Measurements from ENCODE around the gene SLC38A2.
A peak's percentile ranks its signal among the peaks of the same experiment; 100 is the strongest.

SLC38A2 gene

GRCh38 chr12:46385438-46385837 lies 12.9 kb upstream of the SLC38A2 start:
- H2AFZ ChIP-seq (ENCODE audit: low read depth, low read length), result no peak overlapping the region
- H4K20me1 ChIP-seq (ENCODE audit: insufficient read depth, low read length), result no peaks in the 10 kb centered on the region
- peaks cover 38% of the 10 kb centered on the region for H3K4me1 ChIP-seq (ENCODE audit: insufficient read depth, low read length)
- no peak overlapping the region for H3K27ac ChIP-seq (ENCODE audit: low read length)
- H3K27me3 ChIP-seq (ENCODE audit: insufficient read depth, low read length, poor library complexity), result no peaks in the 10 kb centered on the region
- H3K4me2 ChIP-seq (ENCODE audit: insufficient read depth, low read length), result 0 out of 2 replicates have a peak overlapping the region, but pooled peaks have one; percentile 69
- DNase-seq, result no peak
- peaks cover 12% of the 10 kb centered on the region for H3K79me2 ChIP-seq (ENCODE audit: insufficient read depth, low read length)
- no peak for TF ChIP-seq EZH2 (IDR thresholded peaks at IDR 0.05; ENCODE audit: borderline replicate concordance, low read depth, low read length, severe bottlenecking)
- TF ChIP-seq, protein P1, sequence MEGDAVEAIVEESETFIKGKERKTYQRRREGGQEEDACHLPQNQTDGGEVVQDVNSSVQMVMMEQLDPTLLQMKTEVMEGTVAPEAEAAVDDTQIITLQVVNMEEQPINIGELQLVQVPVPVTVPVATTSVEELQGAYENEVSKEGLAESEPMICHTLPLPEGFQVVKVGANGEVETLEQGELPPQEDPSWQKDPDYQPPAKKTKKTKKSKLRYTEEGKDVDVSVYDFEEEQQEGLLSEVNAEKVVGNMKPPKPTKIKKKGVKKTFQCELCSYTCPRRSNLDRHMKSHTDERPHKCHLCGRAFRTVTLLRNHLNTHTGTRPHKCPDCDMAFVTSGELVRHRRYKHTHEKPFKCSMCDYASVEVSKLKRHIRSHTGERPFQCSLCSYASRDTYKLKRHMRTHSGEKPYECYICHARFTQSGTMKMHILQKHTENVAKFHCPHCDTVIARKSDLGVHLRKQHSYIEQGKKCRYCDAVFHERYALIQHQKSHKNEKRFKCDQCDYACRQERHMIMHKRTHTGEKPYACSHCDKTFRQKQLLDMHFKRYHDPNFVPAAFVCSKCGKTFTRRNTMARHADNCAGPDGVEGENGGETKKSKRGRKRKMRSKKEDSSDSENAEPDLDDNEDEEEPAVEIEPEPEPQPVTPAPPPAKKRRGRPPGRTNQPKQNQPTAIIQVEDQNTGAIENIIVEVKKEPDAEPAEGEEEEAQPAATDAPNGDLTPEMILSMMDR (IDR thresholded peaks at IDR 0.05; ENCODE audit: borderline replicate concordance, extremely low read depth, low read length, poor library complexity, severe bottlenecking), result no peak
- no peak for ATAC-seq (ENCODE audit: insufficient read depth, low read depth)
- no peaks in the 10 kb centered on the region for H3K9me3 ChIP-seq (ENCODE audit: insufficient read depth, low read length, severe bottlenecking)
- H3K4me3 ChIP-seq (ENCODE audit: low read depth in 1 of 2, low read length in 2 of 2), result no peak overlapping the region
- H3K9ac ChIP-seq (ENCODE audit: low read depth, low read length), result no peak overlapping the region
- H3K36me3 ChIP-seq (ENCODE audit: insufficient read depth, low read length), result 0 out of 2 replicates have a peak, but pooled peaks cover 3% of the 10 kb centered on the region

DNA sequence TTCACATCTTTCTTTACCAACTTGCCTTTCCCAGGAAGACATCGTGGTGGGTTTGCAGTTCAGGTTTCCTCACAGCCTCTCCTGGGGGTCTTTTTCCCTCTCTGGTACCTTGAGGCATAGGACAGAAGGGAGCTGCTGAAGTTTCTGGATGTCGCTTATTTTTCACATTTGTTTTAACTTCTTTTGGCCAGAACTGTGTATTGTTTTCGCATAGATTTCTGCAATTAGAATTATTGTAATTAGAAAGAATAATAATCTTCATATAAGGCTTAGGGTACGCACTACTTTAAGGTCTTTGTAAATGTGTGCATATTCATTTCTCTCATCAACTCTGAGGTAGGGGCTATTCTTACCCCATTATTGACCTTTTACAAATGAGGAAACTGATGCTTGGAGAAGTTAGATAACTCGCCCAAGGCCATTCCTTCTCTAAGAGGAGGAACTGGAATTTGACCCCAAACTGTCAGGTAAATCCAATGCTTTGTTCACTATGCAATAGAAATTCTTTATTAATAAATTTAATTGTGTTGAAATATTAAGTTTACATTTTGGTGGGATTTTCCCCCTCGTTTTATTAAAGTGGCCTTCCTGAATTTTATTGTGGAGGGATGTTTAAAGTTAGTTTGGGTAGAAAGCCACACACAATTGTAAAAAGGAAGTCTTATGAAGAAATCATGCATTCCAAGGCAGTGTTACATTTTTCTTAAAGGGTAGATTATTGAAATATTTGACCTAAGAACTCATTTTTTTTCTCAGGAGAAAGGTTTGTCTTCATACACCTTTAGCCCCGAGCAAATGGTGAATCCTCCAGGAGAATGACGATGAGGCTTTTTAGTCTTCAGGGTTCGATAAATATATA lies 12.1 kb upstream of the SLC38A2 start:
- H3K4me2 ChIP-seq (ENCODE audit: insufficient read depth, low read length), result peak overlapping the region; percentile 69
- ATAC-seq (ENCODE audit: insufficient read depth, low read depth) (no peak), DNase-seq (no peak)
- H3K36me3 ChIP-seq (ENCODE audit: insufficient read depth, low read length), result 0 out of 2 replicates have a peak, but pooled peaks cover 3% of the 10 kb centered on the region
- H3K4me3 ChIP-seq (ENCODE audit: low read depth in 1 of 2, low read length in 2 of 2), result peak overlapping the region; percentile 29 to 91; a peak in 3 of 4 replicates
- H3K9ac ChIP-seq (ENCODE audit: low read depth, low read length), result peak overlapping the region; percentile 93
- H3K9me3 ChIP-seq (ENCODE audit: insufficient read depth, low read length, severe bottlenecking), result no peaks in the 10 kb centered on the region
- TF ChIP-seq, protein P1 (IDR thresholded peaks at IDR 0.05; ENCODE audit: borderline replicate concordance, extremely low read depth, low read length, poor library complexity, severe bottlenecking), result no peak
- TF ChIP-seq EZH2 (IDR thresholded peaks at IDR 0.05; ENCODE audit: borderline replicate concordance, low read depth, low read length, severe bottlenecking), result no peak
- peak overlapping the region; percentile 99 for H3K27ac ChIP-seq (ENCODE audit: low read length)
- peak overlapping the region; percentile 77 for H2AFZ ChIP-seq (ENCODE audit: low read depth, low read length)
- no peaks in the 10 kb centered on the region for H3K27me3 ChIP-seq (ENCODE audit: insufficient read depth, low read length, poor library complexity)
- H4K20me1 ChIP-seq (ENCODE audit: insufficient read depth, low read length), result no peaks in the 10 kb centered on the region
- peaks cover 38% of the 10 kb centered on the region for H3K4me1 ChIP-seq (ENCODE audit: insufficient read depth, low read length)
- peaks cover 12% of the 10 kb centered on the region for H3K79me2 ChIP-seq (ENCODE audit: insufficient read depth, low read length)

DNA sequence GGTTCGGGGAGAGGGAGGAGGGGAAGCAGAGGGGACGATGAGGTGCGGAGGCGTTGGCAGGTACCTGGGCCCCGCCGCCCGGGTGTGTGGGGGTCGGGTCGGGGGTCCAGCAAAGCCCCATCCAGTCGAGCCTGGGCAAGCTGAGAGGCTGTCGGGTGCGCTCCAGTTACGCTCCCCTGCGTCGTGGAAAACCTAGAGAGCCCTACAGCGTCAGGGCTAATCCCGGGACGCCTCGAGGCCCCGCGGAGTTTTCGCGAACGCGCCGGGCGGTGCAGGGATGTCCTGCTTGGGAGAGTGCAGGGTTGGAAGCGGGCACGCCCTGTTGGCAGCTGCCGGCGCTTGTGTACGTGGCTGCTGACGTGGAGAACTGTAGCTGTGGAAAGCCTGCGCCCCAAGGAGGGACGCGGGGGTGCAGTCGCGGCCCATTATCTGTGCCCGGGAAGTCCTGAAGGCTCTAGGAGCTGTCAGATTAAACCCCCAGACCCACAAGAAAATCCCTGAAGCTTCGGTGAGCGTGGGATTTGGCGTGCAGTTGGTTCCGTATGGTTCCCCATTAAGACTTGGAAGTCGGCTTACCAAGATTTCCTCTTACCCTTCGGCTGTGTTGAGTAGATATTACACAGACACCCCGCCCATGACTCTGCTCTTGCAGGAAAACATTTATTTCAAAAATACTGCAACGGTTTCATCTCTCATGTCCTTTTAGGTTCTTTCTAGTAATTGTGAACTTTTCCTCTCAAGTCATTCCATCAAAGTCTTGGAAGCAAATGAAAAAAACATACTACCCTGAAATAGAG lies 11.3 kb upstream of the SLC38A2 start:
- Histone ChIP-seq H2AFZ (ENCODE audit: low read depth, low read length) (peak overlapping the region; percentile 77), H4K20me1 (ENCODE audit: insufficient read depth, low read length) (no peaks in the 10 kb centered on the region), H3K36me3 (ENCODE audit: insufficient read depth, low read length) (no peaks in the 10 kb centered on the region), H3K4me2 (ENCODE audit: insufficient read depth, low read length) (peak overlapping the region; percentile 69), H3K4me1 (ENCODE audit: insufficient read depth, low read length) (peaks cover 38% of the 10 kb centered on the region), H3K4me3 (ENCODE audit: low read depth in 1 of 2, low read length in 2 of 2) (peak overlapping the region; percentile 29 to 91), H3K9me3 (ENCODE audit: insufficient read depth, low read length, severe bottlenecking) (no peaks in the 10 kb centered on the region), H3K9ac (ENCODE audit: low read depth, low read length) (peak overlapping the region; percentile 93), H3K27ac (ENCODE audit: low read length) (peak overlapping the region; percentile 99), H3K79me2 (ENCODE audit: insufficient read depth, low read length) (peaks cover 12% of the 10 kb centered on the region), H3K27me3 (ENCODE audit: insufficient read depth, low read length, poor library complexity) (no peaks in the 10 kb centered on the region)
- peak; percentile 75 for DNase-seq
- ATAC-seq (ENCODE audit: insufficient read depth, low read depth), result peak; percentile 65
- TF ChIP-seq EZH2 (IDR thresholded peaks at IDR 0.05; ENCODE audit: borderline replicate concordance, low read depth, low read length, severe bottlenecking), result no peak
- TF ChIP-seq, protein P1 (IDR thresholded peaks at IDR 0.05; ENCODE audit: borderline replicate concordance, extremely low read depth, low read length, poor library complexity, severe bottlenecking), result peak; percentile 42
